Upper lobe of left lung (tissue), 4 donors: ENCODE results near the gene JAK3.

Source experiments
- CTCF ChIP-seq, 6 experiments: fragments of 450-650 bp in 4 of 6; fragments of 200-600 bp in 2 of 6; sonication (generic) in 2 of 6; IDR thresholded peaks; one replicate each; pipeline ENCODE4 v1.5.1; 2016 to 2019; ENCODE audit warnings: antibody characterized with exemption in 6 of 6
- EP300 ChIP-seq, 4 donors: sonication (generic); formaldehyde crosslinking; IDR thresholded peaks; one replicate each; pipeline ENCODE4 v1.5.1; 2017; ENCODE audit warnings: antibody characterized with exemption in 4 of 4, control low read depth in 2 of 4
- POLR2A ChIP-seq, 4 donors: fragments of 450-650 bp; IDR thresholded peaks; one replicate each; pipeline ENCODE4 v1.5.1; 2016 to 2017; ENCODE audit warnings: antibody characterized with exemption in 4 of 4, mild to moderate bottlenecking in 2 of 4
- POLR2AphosphoS5 ChIP-seq, 2 donors: sonication (generic); formaldehyde crosslinking; IDR thresholded peaks; one replicate each; pipeline ENCODE4 v1.5.1; 2017; ENCODE audit warnings: antibody characterized with exemption in 2 of 2

GRCh38 chr19:17821190-17821589, 26.6 kb downstream of the JAK3 start, which contains the start of gene INSL3:
- no peak for TF ChIP-seq EP300 (IDR thresholded peaks at IDR 0.05)
- no peak for TF ChIP-seq CTCF (IDR thresholded peaks at IDR 0.05)
- no peak for TF ChIP-seq POLR2AphosphoS5 (IDR thresholded peaks at IDR 0.05)
- no peak for TF ChIP-seq POLR2A (IDR thresholded peaks at IDR 0.05)
